HEK293 (cell line): ENCODE measurements around the gene PRDX3.

Source experiments
- CTCF ChIA-PET: fragments of 350-600 bp; formaldehyde crosslinking; extraction: SDS; loops from one replicate; lab custom pipeline; 2021; ENCODE audit warnings: antibody characterized with exemption; lab: Yijun Ruan, JAX
- POLR2A ChIA-PET: fragments of 300-600 bp; formaldehyde crosslinking; extraction: SDS; loops from one replicate; lab custom pipeline; 2020; ENCODE audit warnings: antibody characterized with exemption, inconsistent platforms; lab: Yijun Ruan, JAX
- H3K27ac ChIP-seq: fragments of 200-500 bp; sonication (Bioruptor generic); 2 replicates; pipeline ENCODE4 v1.5.1; 2014; ENCODE audit warnings: low read depth, low read length, control low read depth, inconsistent platforms; ENCODE audit errors: extremely low read depth
- H3K36me3 ChIP-seq, 2 experiments: fragments of 200-500 bp in 1 of 2; sonication (Bioruptor generic) in 1 of 2; 1 replicate in 1 of 2; 2 replicates in 1 of 2; pipeline ENCODE4 v1.5.1; 2014 to 2017; ENCODE audit warnings: inconsistent platforms in 2 of 2, low read length in 2 of 2; ENCODE audit not compliant: control insufficient read depth in 2 of 2, insufficient read depth in 1 of 2
- H3K4me1 ChIP-seq: fragments of 200-500 bp; sonication (Bioruptor generic); 2 replicates; pipeline ENCODE4 v1.5.1; 2014; ENCODE audit warnings: mild to moderate bottlenecking, low read length, inconsistent platforms; ENCODE audit not compliant: control insufficient read depth, insufficient read depth
- H3K4me3 ChIP-seq: 2 replicates; pipeline ENCODE4 v1.5.1; 2011; ENCODE audit warnings: low read depth, mild to moderate bottlenecking, control low read depth, low read length, moderate library complexity
- H3K9me3 ChIP-seq: fragments of 200-500 bp; sonication (Bioruptor generic); 2 replicates; pipeline ENCODE4 v1.5.1; 2014; ENCODE audit warnings: low read depth, low read length, inconsistent platforms; ENCODE audit not compliant: control insufficient read depth, insufficient read depth
- IKZF3 ChIP-seq: fragments of 450-650 bp; IDR thresholded peaks from 2 replicates; pipeline ENCODE4 v1.5.0; 2018; ENCODE audit warnings: missing biosample characterization, mild to moderate bottlenecking, missing genetic modification characterization, moderate library complexity
- INSM2 ChIP-seq: fragments of 450-650 bp; formaldehyde crosslinking; IDR thresholded peaks from 2 replicates; pipeline ENCODE4 v1.5.1; 2016; ENCODE audit warnings: missing biosample characterization, missing genetic modification characterization
- KLF8 ChIP-seq: fragments of 450-650 bp; formaldehyde crosslinking; IDR thresholded peaks from 2 replicates; pipeline ENCODE4 v1.5.1; 2016; ENCODE audit warnings: missing biosample characterization, missing genetic modification characterization
- OSR2 ChIP-seq: fragments of 450-650 bp; formaldehyde crosslinking; IDR thresholded peaks from 2 replicates; pipeline ENCODE4 v1.5.1; 2016; ENCODE audit warnings: missing biosample characterization, missing genetic modification characterization
- ZBTB17 ChIP-seq: fragments of 450-650 bp; formaldehyde crosslinking; IDR thresholded peaks from 2 replicates; pipeline ENCODE4 v1.5.1; 2016; ENCODE audit warnings: missing biosample characterization, missing genetic modification characterization
- ZBTB20 ChIP-seq: fragments of 450-650 bp; formaldehyde crosslinking; IDR thresholded peaks from 2 replicates; pipeline ENCODE4 v1.5.1; 2016; ENCODE audit warnings: missing biosample characterization, missing genetic modification characterization
- ZBTB8A ChIP-seq: fragments of 450-650 bp; formaldehyde crosslinking; IDR thresholded peaks from 2 replicates; pipeline ENCODE4 v1.5.1; 2016; ENCODE audit warnings: missing biosample characterization, missing genetic modification characterization
- ZEB2 ChIP-seq: fragments of 450-650 bp; formaldehyde crosslinking; IDR thresholded peaks from 2 replicates; pipeline ENCODE4 v1.5.1; 2016; ENCODE audit warnings: missing biosample characterization, missing genetic modification characterization
- ZNF19 ChIP-seq: fragments of 450-650 bp; formaldehyde crosslinking; IDR thresholded peaks from 2 replicates; pipeline ENCODE4; 2016; ENCODE audit warnings: missing biosample characterization, missing genetic modification characterization, low read depth
- ZNF335 ChIP-seq: fragments of 450-650 bp; formaldehyde crosslinking; conservative IDR thresholded peaks from 2 replicates; pipeline ENCODE4 v1.5.1; 2016; ENCODE audit warnings: missing biosample characterization, missing genetic modification characterization
- ZNF341 ChIP-seq: fragments of 450-650 bp; formaldehyde crosslinking; IDR thresholded peaks from 2 replicates; pipeline ENCODE4; 2016; ENCODE audit warnings: low read depth, missing biosample characterization, missing genetic modification characterization
- ZNF398 ChIP-seq: fragments of 450-650 bp; formaldehyde crosslinking; IDR thresholded peaks from 2 replicates; pipeline ENCODE4 v1.5.1; 2017; ENCODE audit warnings: missing biosample characterization, missing genetic modification characterization
- ZNF561 ChIP-seq: fragments of 450-650 bp; IDR thresholded peaks from 2 replicates; pipeline ENCODE4 v1.5.1; 2018; ENCODE audit warnings: missing biosample characterization, missing genetic modification characterization, borderline replicate concordance
- ZNF585B ChIP-seq: fragments of 450-650 bp; formaldehyde crosslinking; IDR thresholded peaks from 2 replicates; pipeline ENCODE4 v1.5.1; 2016; ENCODE audit warnings: missing biosample characterization, missing genetic modification characterization
- ZNF701 ChIP-seq: fragments of 450-650 bp; formaldehyde crosslinking; IDR thresholded peaks from 2 replicates; pipeline ENCODE4 v1.5.1; 2016; ENCODE audit warnings: missing biosample characterization, missing genetic modification characterization
- ZNF704 ChIP-seq: fragments of 450-650 bp; formaldehyde crosslinking; IDR thresholded peaks from 2 replicates; pipeline ENCODE4 v1.5.1; 2016; ENCODE audit warnings: missing biosample characterization, missing genetic modification characterization
- ZNF792 ChIP-seq: fragments of 450-650 bp; formaldehyde crosslinking; IDR thresholded peaks from 2 replicates; pipeline ENCODE4 v1.5.1; 2016; ENCODE audit warnings: missing biosample characterization, missing genetic modification characterization
- ZNF843 ChIP-seq: fragments of 450-650 bp; formaldehyde crosslinking; IDR thresholded peaks from 2 replicates; pipeline ENCODE4 v1.5.1; 2016; ENCODE audit warnings: missing biosample characterization, missing genetic modification characterization
- ZSCAN30 ChIP-seq: fragments of 450-650 bp; IDR thresholded peaks from 2 replicates; pipeline ENCODE4 v1.5.1; 2018; ENCODE audit warnings: missing biosample characterization, mild to moderate bottlenecking, missing genetic modification characterization, moderate library complexity
- ZXDB ChIP-seq: fragments of 450-650 bp; formaldehyde crosslinking; IDR thresholded peaks from 2 replicates; pipeline ENCODE4 v1.5.1; 2016; ENCODE audit warnings: missing biosample characterization, missing genetic modification characterization
- TF ChIP-seq, protein P1 (sequence below): fragments of 450-650 bp; formaldehyde crosslinking; IDR thresholded peaks from 2 replicates; pipeline ENCODE4 v1.5.1; 2016; ENCODE audit warnings: missing biosample characterization, missing genetic modification characterization
- TF ChIP-seq, protein P2 (sequence below): fragments of 450-650 bp; formaldehyde crosslinking; IDR thresholded peaks from 2 replicates; pipeline ENCODE4 v1.5.1; 2016; ENCODE audit warnings: missing biosample characterization, missing genetic modification characterization
- TF ChIP-seq, protein P3 (sequence below): fragments of 450-650 bp; formaldehyde crosslinking; IDR thresholded peaks from 2 replicates; pipeline ENCODE4 v1.5.1; 2017; ENCODE audit warnings: missing biosample characterization, mild to moderate bottlenecking, missing genetic modification characterization, moderate library complexity
- TF ChIP-seq, protein P4 (sequence below): fragments of 450-650 bp; formaldehyde crosslinking; IDR thresholded peaks from 2 replicates; pipeline ENCODE4 v1.5.1; 2016; ENCODE audit warnings: missing biosample characterization, missing genetic modification characterization

Gene PRDX3

DNA sequence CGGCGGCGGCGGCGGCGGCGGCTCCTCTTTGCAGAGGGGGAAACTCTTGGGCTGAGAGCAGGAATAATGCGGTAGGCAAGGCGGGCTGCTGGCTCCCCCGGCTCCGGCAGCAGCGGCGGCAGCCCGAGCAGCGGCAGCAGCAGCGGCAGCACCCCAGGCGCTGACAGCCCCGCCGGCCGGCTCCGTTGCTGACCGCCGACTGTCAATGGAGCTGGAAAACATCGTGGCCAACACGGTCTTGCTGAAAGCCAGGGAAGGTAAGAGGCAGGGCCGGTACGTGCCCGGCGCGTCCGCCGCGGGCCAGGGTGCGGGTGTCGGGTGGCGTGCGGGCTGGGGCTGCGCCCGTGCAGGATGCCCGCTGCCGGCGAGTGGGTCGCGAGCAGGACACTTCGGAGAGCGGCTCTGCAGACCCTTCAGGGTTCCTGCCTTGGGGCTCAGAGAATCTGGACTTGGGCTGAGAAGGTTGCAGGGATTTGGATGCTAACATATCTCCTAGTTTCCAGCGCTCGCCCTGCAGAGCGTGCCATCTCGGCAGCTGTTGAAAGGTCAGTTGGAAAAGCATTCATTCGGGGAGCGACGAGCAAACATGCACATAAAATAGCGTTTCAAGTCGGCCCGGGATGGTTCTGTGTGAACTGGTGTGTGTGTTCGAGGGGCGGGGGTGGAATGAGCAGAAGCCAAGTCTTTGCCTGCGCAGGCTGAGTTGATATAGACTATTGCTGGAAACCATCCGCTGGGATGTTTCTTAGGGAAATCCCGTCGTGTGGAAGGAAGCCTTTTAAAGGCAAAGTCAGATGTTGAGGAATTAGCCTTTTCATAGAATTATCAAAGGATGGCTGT lies 29.3 kb upstream of the PRDX3 start:
- Histone ChIP-seq H3K27ac (peak overlapping the region; percentile 50; the same call in 1 of the 2 replicates), H3K4me1 (peaks cover 36% of the 10 kb centered on the region), H3K9me3 (no peaks in the 10 kb centered on the region), H3K36me3 (no peaks in the 10 kb centered on the region), H3K4me3 (peak overlapping the region; percentile 73)
- ChIA-PET CTCF (interaction anchor here (0.6 to 6.0 kb wide), 20 partner anchors 10 to 651 kb away, joined by 3 to 45 read pairs (median 4); no protein-coding TSS in a partner anchor), POLR2A (interaction anchor here (0.6 to 1.5 kb wide), 13 partner anchors 18 to 518 kb away, joined by 3 to 4 read pairs (median 3); partner anchors contain the start of genes BAG3, INPP5F and RGS10)
- TF ChIP-seq ZNF792, result no peak
- TF ChIP-seq ZXDB (tag by site-specific recombination), result no peak
- TF ChIP-seq ZNF19 (tag by site-specific recombination), result no peak
- no peak for TF ChIP-seq ZNF701 (tag by site-specific recombination)
- peak; percentile 70 for TF ChIP-seq ZNF335
- 0 out of 2 replicates have a peak, but pooled peaks have one; percentile 25 for TF ChIP-seq ZNF561 (tag by site-specific recombination)
- TF ChIP-seq ZNF843 (tag by site-specific recombination), result no peak
- TF ChIP-seq ZNF585B (tag by site-specific recombination), result no peak
- TF ChIP-seq ZNF704 (tag by site-specific recombination), result peak; percentile 69; the same call in 1 of the 2 replicates
- peak; percentile 88 for TF ChIP-seq ZNF398
- TF ChIP-seq ZSCAN30 (tag by site-specific recombination), result 0 out of 2 replicates have a peak, but pooled peaks have one; percentile 23
- TF ChIP-seq, protein P1, sequence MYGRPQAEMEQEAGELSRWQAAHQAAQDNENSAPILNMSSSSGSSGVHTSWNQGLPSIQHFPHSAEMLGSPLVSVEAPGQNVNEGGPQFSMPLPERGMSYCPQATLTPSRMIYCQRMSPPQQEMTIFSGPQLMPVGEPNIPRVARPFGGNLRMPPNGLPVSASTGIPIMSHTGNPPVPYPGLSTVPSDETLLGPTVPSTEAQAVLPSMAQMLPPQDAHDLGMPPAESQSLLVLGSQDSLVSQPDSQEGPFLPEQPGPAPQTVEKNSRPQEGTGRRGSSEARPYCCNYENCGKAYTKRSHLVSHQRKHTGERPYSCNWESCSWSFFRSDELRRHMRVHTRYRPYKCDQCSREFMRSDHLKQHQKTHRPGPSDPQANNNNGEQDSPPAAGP (tag by site-specific recombination), result peak; percentile 16; the same call in 1 of the 2 replicates
- TF ChIP-seq, protein P2, sequence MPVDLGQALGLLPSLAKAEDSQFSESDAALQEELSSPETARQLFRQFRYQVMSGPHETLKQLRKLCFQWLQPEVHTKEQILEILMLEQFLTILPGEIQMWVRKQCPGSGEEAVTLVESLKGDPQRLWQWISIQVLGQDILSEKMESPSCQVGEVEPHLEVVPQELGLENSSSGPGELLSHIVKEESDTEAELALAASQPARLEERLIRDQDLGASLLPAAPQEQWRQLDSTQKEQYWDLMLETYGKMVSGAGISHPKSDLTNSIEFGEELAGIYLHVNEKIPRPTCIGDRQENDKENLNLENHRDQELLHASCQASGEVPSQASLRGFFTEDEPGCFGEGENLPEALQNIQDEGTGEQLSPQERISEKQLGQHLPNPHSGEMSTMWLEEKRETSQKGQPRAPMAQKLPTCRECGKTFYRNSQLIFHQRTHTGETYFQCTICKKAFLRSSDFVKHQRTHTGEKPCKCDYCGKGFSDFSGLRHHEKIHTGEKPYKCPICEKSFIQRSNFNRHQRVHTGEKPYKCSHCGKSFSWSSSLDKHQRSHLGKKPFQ, result peak; percentile 99
- 0 out of 2 replicates have a peak, but pooled peaks have one; percentile 18 for TF ChIP-seq IKZF3 (tag by site-specific recombination)
- TF ChIP-seq ZBTB20 (tag by site-specific recombination), result peak; percentile 85
- TF ChIP-seq, protein P3, sequence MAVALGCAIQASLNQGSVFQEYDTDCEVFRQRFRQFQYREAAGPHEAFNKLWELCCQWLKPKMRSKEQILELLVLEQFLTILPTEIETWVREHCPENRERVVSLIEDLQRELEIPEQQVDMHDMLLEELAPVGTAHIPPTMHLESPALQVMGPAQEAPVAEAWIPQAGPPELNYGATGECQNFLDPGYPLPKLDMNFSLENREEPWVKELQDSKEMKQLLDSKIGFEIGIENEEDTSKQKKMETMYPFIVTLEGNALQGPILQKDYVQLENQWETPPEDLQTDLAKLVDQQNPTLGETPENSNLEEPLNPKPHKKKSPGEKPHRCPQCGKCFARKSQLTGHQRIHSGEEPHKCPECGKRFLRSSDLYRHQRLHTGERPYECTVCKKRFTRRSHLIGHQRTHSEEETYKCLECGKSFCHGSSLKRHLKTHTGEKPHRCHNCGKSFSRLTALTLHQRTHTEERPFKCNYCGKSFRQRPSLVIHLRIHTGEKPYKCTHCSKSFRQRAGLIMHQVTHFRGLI, result peak; percentile 37; the same call in 1 of the 2 replicates
- no peak for TF ChIP-seq INSM2 (tag by site-specific recombination)
- peak; percentile 60; the same call in 1 of the 2 replicates for TF ChIP-seq OSR2 (tag by site-specific recombination)
- TF ChIP-seq KLF8 (tag by site-specific recombination), result no peak
- 0 out of 2 replicates have a peak, but pooled peaks have one; percentile 40 for TF ChIP-seq ZEB2 (tag by site-specific recombination)
- TF ChIP-seq ZNF341, result peak; percentile 60
- peak; percentile 87 for TF ChIP-seq ZBTB8A (tag by site-specific recombination)
- peak; percentile 94 for TF ChIP-seq ZBTB17 (tag by site-specific recombination)
- TF ChIP-seq, protein P4, sequence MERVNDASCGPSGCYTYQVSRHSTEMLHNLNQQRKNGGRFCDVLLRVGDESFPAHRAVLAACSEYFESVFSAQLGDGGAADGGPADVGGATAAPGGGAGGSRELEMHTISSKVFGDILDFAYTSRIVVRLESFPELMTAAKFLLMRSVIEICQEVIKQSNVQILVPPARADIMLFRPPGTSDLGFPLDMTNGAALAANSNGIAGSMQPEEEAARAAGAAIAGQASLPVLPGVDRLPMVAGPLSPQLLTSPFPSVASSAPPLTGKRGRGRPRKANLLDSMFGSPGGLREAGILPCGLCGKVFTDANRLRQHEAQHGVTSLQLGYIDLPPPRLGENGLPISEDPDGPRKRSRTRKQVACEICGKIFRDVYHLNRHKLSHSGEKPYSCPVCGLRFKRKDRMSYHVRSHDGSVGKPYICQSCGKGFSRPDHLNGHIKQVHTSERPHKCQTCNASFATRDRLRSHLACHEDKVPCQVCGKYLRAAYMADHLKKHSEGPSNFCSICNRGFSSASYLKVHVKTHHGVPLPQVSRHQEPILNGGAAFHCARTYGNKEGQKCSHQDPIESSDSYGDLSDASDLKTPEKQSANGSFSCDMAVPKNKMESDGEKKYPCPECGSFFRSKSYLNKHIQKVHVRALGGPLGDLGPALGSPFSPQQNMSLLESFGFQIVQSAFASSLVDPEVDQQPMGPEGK (tag by site-specific recombination), result peak; percentile 32
